Measurements from ENCODE around the gene TINCR. TPM values are rescaled to one million over a fixed set of nuclear protein-coding genes. Genes with fewer than 3 reads are reported as not detected.

The TINCR gene
- total RNA-seq, 1 donor from 2014 or later: 0.75 TPM

GRCh38 chr19:5562280-5562679, 5.5 kb downstream of the TINCR start:
- H3K4me3 Mint-ChIP-seq: no peak overlapping the region
- no peaks in the 10 kb centered on the region for H3K4me1 Mint-ChIP-seq (ENCODE audit: low read depth)
- H3K9me3 Mint-ChIP-seq: peaks cover 10% of the 10 kb centered on the region
- H3K27ac Mint-ChIP-seq: no peak overlapping the region
- intact Hi-C loops (cut with micrococcal nuclease): no loop called here
- no peak for DNase-seq (ENCODE audit: low spot score)
- peaks cover 6% of the 10 kb centered on the region for H3K27me3 Mint-ChIP-seq (ENCODE audit: insufficient read depth)
- no peaks in the 10 kb centered on the region for H3K36me3 Mint-ChIP-seq (ENCODE audit: low read depth)

GRCh38 chr19:5561559-5561958, 6.2 kb downstream of the TINCR start:
- H3K27me3 Mint-ChIP-seq (ENCODE audit: insufficient read depth): peaks cover 6% of the 10 kb centered on the region
- H3K27ac Mint-ChIP-seq: no peak overlapping the region
- H3K4me1 Mint-ChIP-seq (ENCODE audit: low read depth): no peaks in the 10 kb centered on the region
- intact Hi-C loops (cut with micrococcal nuclease): no loop called here
- no peak overlapping the region for H3K4me3 Mint-ChIP-seq
- DNase-seq (ENCODE audit: low spot score): no peak
- peaks cover 10% of the 10 kb centered on the region for H3K9me3 Mint-ChIP-seq
- H3K36me3 Mint-ChIP-seq (ENCODE audit: low read depth): no peaks in the 10 kb centered on the region

GRCh38 chr19:5560156-5560555, 7.6 kb downstream of the TINCR start:
- H3K27ac Mint-ChIP-seq: no peak overlapping the region
- H3K4me3 Mint-ChIP-seq: no peak overlapping the region
- H3K27me3 Mint-ChIP-seq (ENCODE audit: insufficient read depth): peaks cover under 1% of the 10 kb centered on the region
- peaks cover 10% of the 10 kb centered on the region for H3K9me3 Mint-ChIP-seq
- intact Hi-C loops (cut with micrococcal nuclease): no loop called here
- no peaks in the 10 kb centered on the region for H3K36me3 Mint-ChIP-seq (ENCODE audit: low read depth)
- H3K4me1 Mint-ChIP-seq (ENCODE audit: low read depth): no peaks in the 10 kb centered on the region
- no peak for DNase-seq (ENCODE audit: low spot score)

- intact Hi-C loops (cut with micrococcal nuclease): no loop called here
- Mint-ChIP-seq H3K27ac (no peak overlapping the region), H3K9me3 (peaks cover 10% of the 10 kb centered on the region), H3K4me3 (no peak overlapping the region), H3K4me1 (ENCODE audit: low read depth) (no peaks in the 10 kb centered on the region), H3K36me3 (ENCODE audit: low read depth) (no peaks in the 10 kb centered on the region), H3K27me3 (ENCODE audit: insufficient read depth) (no peaks in the 10 kb centered on the region)
- DNase-seq (ENCODE audit: low spot score): no peak
Measured at GRCh38 chr19:5559804-5560133, 8.0 kb downstream of the TINCR start.

- peaks cover 10% of the 10 kb centered on the region for H3K9me3 Mint-ChIP-seq
- no peaks in the 10 kb centered on the region for H3K27me3 Mint-ChIP-seq (ENCODE audit: insufficient read depth)
- no peak for DNase-seq (ENCODE audit: low spot score)
- H3K36me3 Mint-ChIP-seq (ENCODE audit: low read depth): no peaks in the 10 kb centered on the region
- intact Hi-C loops (cut with micrococcal nuclease): no loop called here
- H3K4me1 Mint-ChIP-seq (ENCODE audit: low read depth): no peaks in the 10 kb centered on the region
- no peak overlapping the region for H3K27ac Mint-ChIP-seq
- no peak overlapping the region for H3K4me3 Mint-ChIP-seq
Measured at GRCh38 chr19:5558101-5558621, 9.6 kb downstream of the TINCR start.

- Mint-ChIP-seq H3K27me3 (ENCODE audit: insufficient read depth) (no peaks in the 10 kb centered on the region), H3K4me3 (no peak overlapping the region), H3K9me3 (peaks cover 10% of the 10 kb centered on the region), H3K4me1 (ENCODE audit: low read depth) (no peaks in the 10 kb centered on the region), H3K27ac (no peak overlapping the region), H3K36me3 (ENCODE audit: low read depth) (no peaks in the 10 kb centered on the region)
- intact Hi-C loops (cut with micrococcal nuclease): no loop called here
- DNase-seq (ENCODE audit: low spot score): no peak
Measured at GRCh38 chr19:5557691-5558090, 10.1 kb downstream of the TINCR start.

GRCh38 chr19:5554828-5555227, 12.9 kb downstream of the TINCR start:
- Mint-ChIP-seq H3K36me3 (ENCODE audit: low read depth) (no peaks in the 10 kb centered on the region), H3K9me3 (no peaks in the 10 kb centered on the region), H3K4me1 (ENCODE audit: low read depth) (no peaks in the 10 kb centered on the region), H3K27ac (no peak overlapping the region), H3K4me3 (no peak overlapping the region), H3K27me3 (ENCODE audit: insufficient read depth) (no peaks in the 10 kb centered on the region)
- DNase-seq (ENCODE audit: low spot score): no peak
- intact Hi-C loops (cut with micrococcal nuclease): no loop called here

- intact Hi-C loops (cut with micrococcal nuclease): no loop called here
- H3K27ac Mint-ChIP-seq: no peak overlapping the region
- no peaks in the 10 kb centered on the region for H3K4me1 Mint-ChIP-seq (ENCODE audit: low read depth)
- no peaks in the 10 kb centered on the region for H3K27me3 Mint-ChIP-seq (ENCODE audit: insufficient read depth)
- H3K9me3 Mint-ChIP-seq: no peaks in the 10 kb centered on the region
- H3K36me3 Mint-ChIP-seq (ENCODE audit: low read depth): no peaks in the 10 kb centered on the region
- DNase-seq (ENCODE audit: low spot score): no peak
- H3K4me3 Mint-ChIP-seq: no peak overlapping the region
Measured at GRCh38 chr19:5553892-5554291, 13.9 kb downstream of the TINCR start.

GRCh38 chr19:5547881-5548280, 19.9 kb downstream of the TINCR start:
- intact Hi-C loops (cut with micrococcal nuclease): no loop called here
- Mint-ChIP-seq H3K4me1 (ENCODE audit: low read depth) (no peaks in the 10 kb centered on the region), H3K36me3 (ENCODE audit: low read depth) (no peaks in the 10 kb centered on the region), H3K4me3 (no peak overlapping the region), H3K9me3 (no peaks in the 10 kb centered on the region), H3K27me3 (ENCODE audit: insufficient read depth) (no peaks in the 10 kb centered on the region), H3K27ac (no peak overlapping the region)
- DNase-seq (ENCODE audit: low spot score): no peak

GRCh38 chr19:5545984-5546383, 21.8 kb downstream of the TINCR start:
- no peaks in the 10 kb centered on the region for H3K9me3 Mint-ChIP-seq
- H3K36me3 Mint-ChIP-seq (ENCODE audit: low read depth): no peaks in the 10 kb centered on the region
- intact Hi-C loops (cut with micrococcal nuclease): no loop called here
- H3K4me1 Mint-ChIP-seq (ENCODE audit: low read depth): no peaks in the 10 kb centered on the region
- H3K27ac Mint-ChIP-seq: no peak overlapping the region
- H3K27me3 Mint-ChIP-seq (ENCODE audit: insufficient read depth): no peaks in the 10 kb centered on the region
- no peak overlapping the region for H3K4me3 Mint-ChIP-seq
- no peak for DNase-seq (ENCODE audit: low spot score)

- Mint-ChIP-seq H3K36me3 (ENCODE audit: low read depth) (no peaks in the 10 kb centered on the region), H3K27ac (no peak overlapping the region), H3K27me3 (ENCODE audit: insufficient read depth) (no peaks in the 10 kb centered on the region), H3K9me3 (no peaks in the 10 kb centered on the region), H3K4me3 (no peak overlapping the region), H3K4me1 (ENCODE audit: low read depth) (no peaks in the 10 kb centered on the region)
- no peak for DNase-seq (ENCODE audit: low spot score)
- intact Hi-C loops (cut with micrococcal nuclease): no loop called here
Measured at GRCh38 chr19:5545051-5545450, 22.7 kb downstream of the TINCR start.

GRCh38 chr19:5542665-5543064, 25.1 kb downstream of the TINCR start:
- Mint-ChIP-seq H3K4me1 (ENCODE audit: low read depth) (no peaks in the 10 kb centered on the region), H3K27me3 (ENCODE audit: insufficient read depth) (no peaks in the 10 kb centered on the region), H3K9me3 (no peaks in the 10 kb centered on the region), H3K36me3 (ENCODE audit: low read depth) (no peaks in the 10 kb centered on the region), H3K4me3 (no peak overlapping the region), H3K27ac (no peak overlapping the region)
- no peak for DNase-seq (ENCODE audit: low spot score)
- intact Hi-C loops (cut with micrococcal nuclease): no loop called here

- H3K36me3 Mint-ChIP-seq (ENCODE audit: low read depth): no peaks in the 10 kb centered on the region
- intact Hi-C loops (cut with micrococcal nuclease): no loop called here
- no peaks in the 10 kb centered on the region for H3K4me1 Mint-ChIP-seq (ENCODE audit: low read depth)
- H3K9me3 Mint-ChIP-seq: no peaks in the 10 kb centered on the region
- no peak overlapping the region for H3K27ac Mint-ChIP-seq
- peaks cover 2% of the 10 kb centered on the region for H3K27me3 Mint-ChIP-seq (ENCODE audit: insufficient read depth)
- no peak for DNase-seq (ENCODE audit: low spot score)
- H3K4me3 Mint-ChIP-seq: no peak overlapping the region
Measured at GRCh38 chr19:5541456-5541855, 26.3 kb downstream of the TINCR start.

- H3K9me3 Mint-ChIP-seq: peaks cover 6% of the 10 kb centered on the region
- H3K27me3 Mint-ChIP-seq (ENCODE audit: insufficient read depth): peaks cover 4% of the 10 kb centered on the region
- H3K27ac Mint-ChIP-seq: no peak overlapping the region
- no peak for DNase-seq (ENCODE audit: low spot score)
- intact Hi-C loops (cut with micrococcal nuclease): no loop called here
- H3K36me3 Mint-ChIP-seq (ENCODE audit: low read depth): peaks cover 2% of the 10 kb centered on the region
- no peak overlapping the region for H3K4me3 Mint-ChIP-seq
- H3K4me1 Mint-ChIP-seq (ENCODE audit: low read depth): no peaks in the 10 kb centered on the region
Measured at GRCh38 chr19:5540208-5540607, 27.5 kb downstream of the TINCR start.
